ENCODE measurements around the gene CILP.

The CILP gene

DNA sequence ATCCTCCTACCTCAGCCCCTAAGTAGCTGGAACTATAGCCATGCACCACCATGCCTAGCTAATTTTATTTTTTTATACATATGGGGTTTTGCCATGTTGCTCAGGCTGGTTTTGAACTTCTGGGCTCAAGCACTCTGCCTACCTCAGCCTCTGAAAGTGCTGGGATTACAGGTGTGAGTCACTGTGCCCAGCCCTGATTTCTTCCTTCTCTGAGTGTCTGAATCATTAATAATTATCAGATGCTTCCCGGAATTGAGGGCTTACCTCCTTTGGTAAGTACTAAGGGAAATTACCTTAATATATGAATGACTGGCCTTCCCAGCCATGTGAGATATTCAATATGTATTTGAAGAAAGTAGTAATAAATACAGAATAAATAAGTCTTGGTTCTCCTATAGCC is 33.4 kb downstream of the CILP start:
- no peak for DNase-seq (ENCODE audit: low spot score)

DNA sequence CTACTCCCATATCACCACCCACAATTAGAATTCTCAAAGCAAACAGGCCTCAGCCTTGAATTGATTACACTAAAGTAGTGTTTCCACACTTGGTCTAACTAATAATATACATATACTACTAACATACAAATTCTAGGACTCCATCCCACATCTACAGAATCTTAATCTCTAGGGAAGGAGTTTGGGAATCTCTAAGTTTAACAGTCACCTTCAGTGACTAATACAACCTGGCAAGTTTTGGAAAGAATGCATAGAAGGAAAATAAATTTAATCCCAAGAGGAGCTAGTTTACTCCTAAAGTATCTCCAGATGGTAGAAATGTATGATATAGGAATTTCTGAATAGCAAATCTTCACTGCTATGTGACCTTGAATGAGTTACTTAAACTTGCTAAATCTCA is 35.2 kb downstream of the CILP start:
- DNase-seq (ENCODE audit: low spot score), result no peak
- TF ChIP-seq, protein P1, sequence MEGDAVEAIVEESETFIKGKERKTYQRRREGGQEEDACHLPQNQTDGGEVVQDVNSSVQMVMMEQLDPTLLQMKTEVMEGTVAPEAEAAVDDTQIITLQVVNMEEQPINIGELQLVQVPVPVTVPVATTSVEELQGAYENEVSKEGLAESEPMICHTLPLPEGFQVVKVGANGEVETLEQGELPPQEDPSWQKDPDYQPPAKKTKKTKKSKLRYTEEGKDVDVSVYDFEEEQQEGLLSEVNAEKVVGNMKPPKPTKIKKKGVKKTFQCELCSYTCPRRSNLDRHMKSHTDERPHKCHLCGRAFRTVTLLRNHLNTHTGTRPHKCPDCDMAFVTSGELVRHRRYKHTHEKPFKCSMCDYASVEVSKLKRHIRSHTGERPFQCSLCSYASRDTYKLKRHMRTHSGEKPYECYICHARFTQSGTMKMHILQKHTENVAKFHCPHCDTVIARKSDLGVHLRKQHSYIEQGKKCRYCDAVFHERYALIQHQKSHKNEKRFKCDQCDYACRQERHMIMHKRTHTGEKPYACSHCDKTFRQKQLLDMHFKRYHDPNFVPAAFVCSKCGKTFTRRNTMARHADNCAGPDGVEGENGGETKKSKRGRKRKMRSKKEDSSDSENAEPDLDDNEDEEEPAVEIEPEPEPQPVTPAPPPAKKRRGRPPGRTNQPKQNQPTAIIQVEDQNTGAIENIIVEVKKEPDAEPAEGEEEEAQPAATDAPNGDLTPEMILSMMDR (IDR thresholded peaks at IDR 0.05; ENCODE audit: borderline replicate concordance, control extremely low read depth, extremely low read depth, insufficient read depth, missing control alignments), result no peak
- in situ Hi-C loops (cut with MboI; ENCODE audit: low sequenced_read_pairs, unreplicated experiment), result loop anchor here (25.0 kb wide), 1 partner anchor 111 kb away; the partner anchor contains the start of genes PARP16 and RNU5A-1

More for the DNA sequence above, 33.4 kb downstream of the CILP start:
- in situ Hi-C loops (cut with MboI; ENCODE audit: low sequenced_read_pairs, unreplicated experiment), result loop anchor here (25.0 kb wide), 1 partner anchor 109 kb away; the partner anchor contains the start of genes PARP16 and RNU5A-1
- TF ChIP-seq, protein P1 (IDR thresholded peaks at IDR 0.05; ENCODE audit: borderline replicate concordance, control extremely low read depth, extremely low read depth, insufficient read depth, missing control alignments), result no peak

DNA sequence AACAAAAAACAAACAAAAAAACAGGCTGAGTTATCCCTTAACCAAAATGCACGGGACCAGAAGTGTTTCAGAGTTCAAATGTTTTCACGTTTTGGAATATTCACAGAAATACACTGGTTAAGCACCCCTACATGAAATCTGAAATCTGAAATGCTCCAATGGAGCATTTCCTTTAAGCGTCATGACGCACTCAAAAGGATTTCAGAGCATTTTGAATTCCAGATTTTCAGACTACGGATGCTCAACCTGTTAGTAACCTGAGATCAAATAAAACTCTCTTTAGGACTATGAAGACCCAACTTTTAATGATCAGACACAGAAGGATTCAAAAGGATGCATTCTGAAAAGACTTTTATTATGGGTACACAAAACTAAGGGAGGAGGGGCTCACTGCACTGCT is 35.8 kb downstream of the CILP start:
- TF ChIP-seq, protein P1 (IDR thresholded peaks at IDR 0.05; ENCODE audit: borderline replicate concordance, control extremely low read depth, extremely low read depth, insufficient read depth, missing control alignments), result no peak
- DNase-seq (ENCODE audit: low spot score), result no peak
- in situ Hi-C loops (cut with MboI; ENCODE audit: low sequenced_read_pairs, unreplicated experiment), result loop anchor here (25.0 kb wide), 1 partner anchor 112 kb away; the partner anchor contains the start of genes PARP16 and RNU5A-1

DNA sequence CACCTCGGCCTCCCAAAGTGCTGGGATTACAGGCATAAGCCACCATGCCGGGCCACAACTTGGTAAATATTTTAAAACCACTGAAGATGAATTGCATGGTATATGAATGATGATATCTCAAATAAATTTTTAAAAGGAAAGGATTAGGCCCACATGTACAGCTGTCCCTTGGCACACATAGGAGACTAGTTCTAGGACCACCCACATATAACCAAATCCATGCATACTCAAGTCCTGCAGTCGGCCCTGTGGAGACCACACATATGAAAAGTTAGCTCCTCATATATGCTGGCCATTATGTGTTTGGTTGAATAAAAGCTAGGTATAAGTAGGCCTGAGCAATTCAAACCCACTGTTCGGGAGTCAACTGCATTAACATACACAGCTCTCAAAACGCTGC is 36.8 kb downstream of the CILP start:
- DNase-seq (ENCODE audit: low spot score), result no peak
- in situ Hi-C loops (cut with MboI; ENCODE audit: low sequenced_read_pairs, unreplicated experiment), result no loop called here
- TF ChIP-seq, protein P1 (IDR thresholded peaks at IDR 0.05; ENCODE audit: borderline replicate concordance, control extremely low read depth, extremely low read depth, insufficient read depth, missing control alignments), result no peak

DNA sequence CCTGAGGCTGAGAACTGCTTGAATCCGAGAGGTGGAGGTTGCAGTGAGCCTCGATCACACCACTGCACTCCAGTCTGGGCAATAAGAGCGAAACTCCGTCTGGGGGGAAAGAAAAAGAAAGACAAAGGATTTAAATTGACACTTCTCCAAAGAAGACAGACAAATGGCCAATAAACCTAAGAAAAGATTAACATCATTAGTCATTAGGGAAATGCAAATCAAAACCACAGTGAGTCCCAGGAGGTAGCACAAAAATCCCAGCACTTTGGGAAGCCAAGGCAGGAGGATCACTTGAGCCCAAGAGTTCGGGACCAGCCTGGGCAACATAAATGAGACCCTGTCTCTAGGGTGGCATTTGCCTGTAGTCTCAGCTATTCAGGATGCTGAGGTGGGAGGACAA is 38.7 kb downstream of the CILP start:
- in situ Hi-C loops (cut with MboI; ENCODE audit: low sequenced_read_pairs, unreplicated experiment), result no loop called here
- TF ChIP-seq, protein P1 (IDR thresholded peaks at IDR 0.05; ENCODE audit: borderline replicate concordance, control extremely low read depth, extremely low read depth, insufficient read depth, missing control alignments), result no peak
- DNase-seq (ENCODE audit: low spot score), result no peak

DNA sequence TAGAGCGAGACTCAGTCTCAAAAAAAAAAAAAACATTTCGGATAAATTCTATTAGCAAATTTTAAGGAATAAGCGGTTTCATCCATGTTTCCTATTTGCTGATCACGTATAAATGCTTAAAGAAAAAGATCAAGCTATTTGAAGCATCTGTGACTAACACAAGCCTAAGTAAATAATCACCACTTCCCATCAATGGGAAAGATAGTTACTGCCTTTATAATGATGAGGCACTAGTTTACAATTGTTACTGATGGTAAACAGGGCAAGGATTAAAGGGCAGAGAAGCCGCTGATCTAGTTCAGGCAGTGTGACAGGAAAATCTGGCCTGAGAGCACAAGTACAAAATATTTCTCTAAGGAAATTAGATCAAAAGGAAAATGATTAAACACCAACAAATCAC is 39.8 kb downstream of the CILP start:
- no peak for DNase-seq (ENCODE audit: low spot score)
- in situ Hi-C loops (cut with MboI; ENCODE audit: low sequenced_read_pairs, unreplicated experiment), result no loop called here
- TF ChIP-seq, protein P1 (IDR thresholded peaks at IDR 0.05; ENCODE audit: borderline replicate concordance, control extremely low read depth, extremely low read depth, insufficient read depth, missing control alignments), result no peak

Measured in GM13976 (cell line).